Measurements from ENCODE around the gene ZFYVE19.

ZFYVE19 gene, protein sequence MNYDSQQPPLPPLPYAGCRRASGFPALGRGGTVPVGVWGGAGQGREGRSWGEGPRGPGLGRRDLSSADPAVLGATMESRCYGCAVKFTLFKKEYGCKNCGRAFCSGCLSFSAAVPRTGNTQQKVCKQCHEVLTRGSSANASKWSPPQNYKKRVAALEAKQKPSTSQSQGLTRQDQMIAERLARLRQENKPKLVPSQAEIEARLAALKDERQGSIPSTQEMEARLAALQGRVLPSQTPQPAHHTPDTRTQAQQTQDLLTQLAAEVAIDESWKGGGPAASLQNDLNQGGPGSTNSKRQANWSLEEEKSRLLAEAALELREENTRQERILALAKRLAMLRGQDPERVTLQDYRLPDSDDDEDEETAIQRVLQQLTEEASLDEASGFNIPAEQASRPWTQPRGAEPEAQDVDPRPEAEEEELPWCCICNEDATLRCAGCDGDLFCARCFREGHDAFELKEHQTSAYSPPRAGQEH

DNA sequence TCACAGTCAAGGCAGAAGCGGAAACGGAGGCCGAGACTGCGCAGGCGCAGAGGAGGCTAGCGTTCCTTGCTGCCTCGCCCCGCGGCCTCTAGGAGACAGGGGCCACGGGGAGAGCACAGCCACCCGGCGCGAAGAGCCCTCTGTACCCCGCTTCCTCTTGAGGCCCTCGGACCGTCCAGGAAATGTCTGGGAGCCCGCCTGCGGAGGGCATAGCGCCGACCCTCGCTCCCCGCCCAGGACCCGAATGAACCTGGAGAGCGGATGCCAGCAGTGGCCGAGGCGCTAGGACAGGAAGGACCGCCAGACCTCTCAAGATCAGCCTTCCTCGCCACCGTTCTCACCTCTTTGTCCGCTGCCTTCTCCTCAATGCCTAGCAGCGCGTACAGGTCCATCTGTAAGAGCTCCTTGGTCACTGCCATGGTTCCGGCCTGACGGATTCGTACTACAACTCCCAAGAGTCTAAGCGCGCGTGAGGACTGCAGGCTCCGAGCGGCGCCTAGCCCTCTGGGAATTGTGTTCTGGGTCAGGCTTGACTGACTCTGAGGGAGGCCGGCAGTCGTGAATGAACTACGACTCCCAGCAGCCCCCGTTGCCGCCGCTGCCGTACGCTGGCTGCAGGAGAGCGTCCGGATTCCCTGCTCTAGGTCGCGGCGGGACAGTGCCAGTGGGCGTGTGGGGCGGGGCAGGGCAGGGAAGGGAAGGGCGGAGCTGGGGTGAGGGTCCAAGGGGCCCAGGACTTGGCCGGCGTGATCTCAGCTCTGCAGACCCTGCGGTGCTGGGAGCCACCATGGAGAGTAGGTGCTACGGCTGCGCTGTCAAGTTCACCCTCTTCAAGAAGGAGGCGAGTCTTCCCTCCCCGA lies at the start of gene ZFYVE19, which contains the start of gene DNAJC17:
ZFYVE19 (plus strand) TSS at position 62 of the 860 bp plus-strand sequence; CDS start at position 563, 501 bp downstream.
DNAJC17 (minus strand) TSS at position 446 of the 860 bp plus-strand sequence; CDS start at position 419, 27 bp downstream.
- peak; percentile 94 for DNase-seq

DNA sequence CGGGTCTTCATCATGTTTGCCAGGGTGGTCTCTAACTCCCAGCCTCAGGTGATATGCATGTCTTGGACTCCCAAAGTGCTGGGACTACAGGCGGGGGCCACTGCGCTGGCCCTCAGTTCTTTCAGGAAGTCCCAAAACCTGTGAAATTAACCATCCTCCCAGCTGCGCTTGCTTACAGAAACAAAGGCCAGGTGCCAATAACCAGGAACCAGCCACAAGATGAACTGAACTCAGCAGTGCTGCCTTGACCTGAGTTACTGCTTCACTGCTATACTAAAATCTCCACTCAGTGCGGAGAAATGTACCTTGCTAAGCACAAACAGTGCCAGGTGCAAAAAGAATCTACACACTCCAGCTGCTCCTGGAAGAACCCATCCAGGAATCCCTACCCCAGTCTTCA lies 46.9 kb upstream of the ZFYVE19 start:
- no peak for DNase-seq

DNA sequence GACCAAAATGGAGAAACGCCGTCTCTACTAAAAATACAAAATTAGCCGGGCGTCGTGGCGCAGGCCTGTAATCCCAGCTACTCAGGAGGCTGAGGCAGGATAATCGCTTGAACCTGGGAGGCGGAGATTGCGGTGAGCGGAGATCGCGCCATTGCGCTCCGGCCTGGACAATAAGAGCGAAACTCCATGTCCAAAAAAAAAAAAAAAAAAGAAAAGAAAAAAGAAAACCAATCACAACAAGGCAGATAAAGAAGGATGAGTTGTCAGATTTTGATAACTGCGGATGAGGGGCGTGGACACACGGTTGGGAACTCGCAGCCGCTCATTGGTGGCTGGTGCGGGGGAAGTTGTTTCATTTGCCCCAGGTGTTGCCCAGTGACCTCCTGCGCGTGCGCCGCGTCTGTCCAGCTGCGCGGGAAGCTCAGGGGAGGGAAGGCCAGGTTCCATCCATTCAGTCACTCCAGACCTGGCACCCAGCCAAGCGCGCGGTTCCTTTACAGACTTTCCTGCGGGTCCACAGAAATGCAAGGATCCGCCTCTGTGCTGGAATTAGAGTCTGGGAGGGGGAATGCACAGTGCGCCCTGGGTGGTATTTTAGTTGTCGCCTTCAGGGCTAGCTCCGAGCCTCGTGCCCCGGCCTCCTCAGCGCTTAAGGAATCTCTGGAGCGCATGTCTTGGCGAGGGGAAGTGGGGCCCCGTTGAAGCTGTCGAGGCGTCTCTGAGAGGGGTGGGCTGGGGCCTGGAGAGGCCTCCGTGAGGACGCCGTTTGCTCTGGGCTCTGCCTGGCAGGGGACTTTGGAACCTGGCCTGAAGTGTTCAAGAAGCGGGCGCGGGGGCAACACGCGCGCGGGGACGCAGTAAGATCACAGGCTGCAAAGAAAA lies 43.7 kb upstream of the ZFYVE19 start:
- DNase-seq: no peak

DNA sequence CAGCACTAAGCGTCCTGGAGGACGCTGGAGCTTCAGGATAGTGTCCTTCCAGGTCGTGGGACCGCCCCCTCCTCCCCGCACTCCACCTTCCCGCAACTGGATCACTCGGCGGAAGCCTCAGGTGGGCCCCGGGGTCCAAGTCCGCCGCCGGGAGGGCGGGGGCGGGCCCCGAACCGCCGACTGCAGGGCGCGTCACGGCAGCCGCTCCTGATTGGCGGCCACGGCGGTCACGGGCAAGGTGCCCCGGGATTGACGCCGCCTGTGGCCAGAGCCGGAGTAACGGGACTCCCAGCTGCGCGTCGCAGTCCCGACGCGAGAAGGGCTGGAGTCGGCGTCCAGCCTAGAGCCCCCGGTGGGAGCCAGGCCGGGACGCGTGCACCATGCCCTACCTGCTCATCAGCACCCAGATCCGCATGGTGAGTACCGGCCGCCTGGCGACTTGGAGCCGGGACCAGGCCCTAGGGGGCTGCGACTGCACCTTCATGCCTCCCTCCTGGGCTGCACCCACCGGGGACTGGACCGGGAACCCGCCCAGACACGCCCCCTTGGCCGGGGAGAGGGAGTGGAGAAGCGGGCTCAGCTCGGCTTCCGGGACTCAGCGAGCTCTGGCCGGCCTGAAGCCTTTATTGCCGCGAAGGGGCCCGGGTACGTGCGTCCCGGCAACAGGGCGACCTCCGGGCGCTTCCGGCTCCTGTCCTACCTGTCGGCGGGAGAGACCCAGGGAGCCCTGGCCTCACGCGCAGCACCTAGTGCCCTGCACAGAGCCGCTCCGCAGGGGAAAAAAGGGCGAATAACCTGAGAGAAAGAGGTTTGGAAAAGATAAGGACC lies 42.9 kb upstream of the ZFYVE19 start, which contains the start of gene GCHFR:
GCHFR (plus strand) TSS at position 268 of the 828 bp plus-strand sequence; CDS start at position 381, 113 bp downstream.
- peak; percentile 55 for DNase-seq

DNA sequence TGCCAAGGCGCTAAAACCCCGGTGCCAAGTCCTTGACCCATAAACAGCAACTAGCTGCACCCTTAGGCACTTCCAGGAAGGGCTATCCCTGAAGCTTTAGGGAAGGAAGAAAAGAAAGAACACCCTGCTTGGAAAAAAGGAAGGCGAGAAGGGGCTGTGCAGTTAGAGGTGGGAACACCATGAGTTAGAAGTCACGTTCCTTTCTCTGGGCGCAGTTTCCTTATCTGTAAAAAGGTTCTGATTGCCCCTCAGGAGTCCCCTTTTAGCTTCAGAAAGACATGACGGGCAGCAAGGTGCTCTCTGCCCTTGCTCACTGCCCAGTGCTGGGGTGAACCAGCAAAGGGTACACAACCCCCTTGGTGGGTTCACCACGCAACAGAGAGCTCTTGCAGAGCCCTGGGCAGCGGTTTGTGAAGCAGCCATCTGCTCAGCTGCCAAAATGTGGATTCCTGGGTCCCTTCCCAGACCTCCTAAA lies 42.2 kb upstream of the ZFYVE19 start:
- DNase-seq: no peak

GRCh38 chr15:40766194-40766815 lies 40.6 kb upstream of the ZFYVE19 start:
- DNase-seq: no peak

DNA sequence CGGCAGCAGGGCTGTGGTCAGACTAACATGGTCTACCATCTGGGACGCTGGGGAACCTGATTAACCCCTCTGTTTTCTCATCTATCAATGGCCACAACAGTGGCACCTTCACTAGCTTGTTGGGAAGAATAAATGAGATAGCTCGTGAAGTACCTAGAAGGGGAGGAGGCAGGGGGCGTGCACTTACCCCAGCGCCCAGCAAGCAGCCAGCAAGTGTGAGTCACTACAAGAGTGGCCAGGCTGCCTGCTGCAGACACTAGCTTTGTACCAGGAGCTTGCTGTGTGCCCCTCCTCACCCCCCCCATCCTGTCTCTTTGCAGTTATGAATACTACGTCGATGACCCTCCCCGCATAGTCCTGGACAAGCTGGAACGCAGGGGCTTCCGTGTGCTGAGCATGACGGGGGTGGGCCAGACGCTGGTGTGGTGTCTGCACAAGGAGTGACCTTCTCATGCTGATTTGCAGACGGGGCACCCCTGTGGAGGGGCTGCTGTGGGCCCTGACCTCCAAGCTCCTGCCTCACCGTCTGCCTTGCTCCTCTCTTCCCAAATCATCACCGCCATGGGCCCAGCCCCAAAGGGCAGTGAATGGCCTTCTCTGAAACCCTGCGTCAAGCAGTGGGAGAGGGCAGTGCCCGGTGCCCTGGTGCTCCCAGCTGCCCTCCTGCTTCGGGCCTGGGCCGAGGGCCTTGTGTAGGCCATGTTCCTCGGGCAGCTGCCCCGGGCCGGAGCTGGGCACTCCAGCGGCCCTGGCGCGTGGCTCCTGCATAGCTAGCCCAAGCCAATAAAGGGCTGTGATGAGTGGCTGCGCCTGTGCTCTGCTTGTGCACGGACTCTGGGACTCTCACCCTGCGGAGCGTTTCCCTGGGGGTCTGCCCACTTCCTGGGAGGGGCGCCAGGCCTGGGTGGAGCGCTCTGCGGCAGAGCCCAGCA lies 39.7 kb upstream of the ZFYVE19 start:
- DNase-seq: no peak

DNA sequence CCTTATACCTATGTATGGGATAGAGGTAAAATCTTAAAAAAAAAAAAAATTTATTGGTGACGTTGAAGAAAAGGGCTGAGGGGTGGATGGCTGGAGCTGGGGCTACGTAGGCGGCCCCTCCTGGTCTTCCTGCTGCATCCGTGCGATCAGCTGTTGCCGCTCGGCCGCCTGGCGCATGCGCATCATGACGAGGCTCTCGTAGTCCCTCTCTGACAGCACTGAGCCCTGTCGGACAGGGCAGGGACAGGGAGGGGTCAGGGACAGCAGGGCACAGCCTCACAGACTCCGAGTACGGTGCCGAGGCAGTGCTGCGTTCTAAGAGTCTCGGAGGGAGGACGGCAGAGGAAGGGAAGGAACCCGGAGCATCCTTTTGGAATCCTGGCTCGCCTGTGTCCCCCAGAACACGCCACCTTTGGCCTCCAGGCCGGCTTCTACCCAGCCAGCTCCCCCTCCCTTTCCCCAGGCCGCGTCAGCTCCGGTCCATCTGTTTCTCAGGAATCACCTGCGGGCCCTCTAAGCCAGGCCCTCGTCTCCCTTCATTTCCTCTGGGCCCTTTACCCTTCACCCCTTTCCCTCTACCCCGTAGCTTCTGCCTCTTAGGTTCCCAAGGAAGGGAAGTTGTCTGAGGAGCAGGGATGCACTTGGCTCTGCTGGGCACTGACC lies 38.9 kb upstream of the ZFYVE19 start:
- no peak for DNase-seq

- DNase-seq: no peak
Measured at GRCh38 chr15:40768521-40769273, 38.2 kb upstream of the ZFYVE19 start.

- peak; percentile 51 for DNase-seq
Measured at GRCh38 chr15:40769274-40770146, 37.4 kb upstream of the ZFYVE19 start, which contains the start of gene C15orf62. Gene C15orf62 (plus strand): TSS chr15:40769980. CDS start chr15:40770496, 516 bp downstream.

DNA sequence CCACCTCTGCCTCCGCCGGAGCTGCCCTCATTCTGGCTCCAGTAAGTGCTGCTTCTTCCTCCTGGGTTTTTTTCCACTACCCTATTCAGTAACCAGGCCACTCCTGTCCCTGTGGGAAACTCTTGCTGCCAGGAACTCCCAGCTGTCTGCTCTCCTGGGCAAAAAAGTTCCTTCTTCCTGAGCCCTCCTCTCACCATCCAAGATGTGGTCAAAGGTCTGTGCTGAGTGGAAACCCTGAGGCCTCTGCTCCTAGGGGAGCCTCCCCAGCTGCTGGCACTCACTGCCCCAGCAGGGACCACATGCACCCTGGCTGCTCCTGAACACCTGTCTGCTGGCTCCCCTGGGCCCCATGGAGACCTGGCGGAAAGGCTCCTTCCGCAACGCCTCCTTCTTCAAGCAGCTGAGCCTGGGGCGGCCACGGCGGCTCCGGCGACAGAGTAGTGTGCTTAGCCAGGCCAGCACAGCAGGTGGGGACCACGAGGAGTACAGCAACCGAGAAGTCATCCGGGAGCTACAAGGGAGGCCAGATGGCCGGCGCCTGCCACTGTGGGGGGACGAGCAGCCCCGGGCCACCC lies 36.7 kb upstream of the ZFYVE19 start:
- DNase-seq: no peak

DNA sequence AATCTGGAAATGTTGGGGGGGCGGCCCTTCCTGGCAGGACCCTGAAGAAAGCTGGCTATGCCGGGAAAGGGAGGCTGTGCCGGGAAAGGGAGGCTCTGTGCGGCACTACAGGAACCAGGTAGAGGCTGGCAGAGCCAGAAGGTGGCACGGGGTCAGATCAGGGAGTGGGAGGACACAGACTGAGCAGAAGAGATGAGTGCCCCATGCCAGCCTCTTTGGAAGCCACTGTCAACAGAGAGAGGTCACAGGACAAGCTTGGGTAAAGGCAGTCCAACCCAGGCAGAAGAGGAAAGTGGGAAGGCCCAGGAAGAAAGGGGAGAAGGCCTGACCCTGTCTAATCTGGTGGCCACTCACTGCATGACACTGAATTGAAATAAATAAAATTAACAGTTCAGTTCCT lies 35.6 kb upstream of the ZFYVE19 start:
- no peak for DNase-seq

DNA sequence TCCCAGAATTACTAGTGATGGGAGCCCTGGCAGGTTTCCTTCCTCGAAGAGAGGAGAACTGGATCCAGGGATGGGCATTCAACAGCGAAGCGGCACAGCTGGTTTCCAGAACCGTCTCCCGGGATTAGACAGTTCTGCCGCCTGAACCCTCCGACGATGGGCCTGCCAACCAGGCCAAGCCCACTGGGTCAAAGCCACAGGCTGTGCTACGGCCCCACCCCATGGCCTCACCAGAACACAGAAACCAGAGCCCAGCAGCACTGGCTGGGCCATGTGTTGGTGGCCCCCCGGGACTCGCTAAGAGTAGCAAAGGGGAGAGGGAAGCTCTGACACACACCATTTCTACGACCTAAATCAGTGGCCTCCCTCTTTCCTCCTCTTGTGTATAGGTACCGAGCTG lies 34.9 kb upstream of the ZFYVE19 start:
- no peak for DNase-seq

- DNase-seq: no peak
Measured at GRCh38 chr15:40773496-40773895, 33.4 kb upstream of the ZFYVE19 start.

DNA sequence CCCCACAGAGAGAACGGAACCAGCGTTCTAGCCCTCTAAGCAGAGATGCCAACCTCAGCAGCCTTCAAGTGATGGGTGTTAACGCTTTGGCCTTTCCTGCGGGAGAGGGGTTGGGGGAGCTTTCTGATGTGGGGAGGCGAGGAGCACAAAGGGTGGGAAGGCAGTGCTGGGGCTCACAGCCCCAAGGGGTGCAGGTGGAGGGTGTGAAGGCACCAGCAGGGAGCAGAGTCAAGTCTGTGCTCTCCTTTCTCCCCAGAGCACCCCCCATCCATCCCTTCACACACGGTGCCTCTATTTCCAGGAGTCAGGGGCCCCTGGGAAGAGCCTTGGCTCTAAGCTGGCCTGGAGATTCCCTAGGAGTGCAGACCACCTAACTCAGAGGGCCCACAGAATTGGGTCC lies 33.0 kb upstream of the ZFYVE19 start:
- DNase-seq: no peak

DNA sequence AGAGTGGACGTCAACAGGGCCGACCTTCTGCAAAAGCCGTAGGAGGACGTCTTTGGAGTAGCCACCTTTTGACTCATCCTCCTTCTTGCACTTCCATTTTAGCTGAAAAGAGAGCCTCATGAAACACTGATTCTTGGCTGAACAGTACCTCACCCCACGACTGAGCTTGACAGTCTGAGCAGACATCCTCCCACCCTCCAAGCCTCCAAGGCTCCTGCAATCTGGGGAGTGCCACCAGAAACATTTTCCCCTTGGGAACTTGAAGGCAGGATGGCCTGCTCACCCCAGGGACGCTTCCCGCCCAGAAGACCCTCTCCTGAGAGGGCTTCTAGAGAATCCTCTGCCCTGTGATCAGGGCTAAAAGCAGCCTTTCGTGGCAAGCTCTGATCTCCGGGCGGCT lies 31.9 kb upstream of the ZFYVE19 start:
- DNase-seq: no peak
